ENCODE measurements around the gene CISD1. TPM values are rescaled to one million over a fixed set of nuclear protein-coding genes. Genes with fewer than 3 reads are reported as not detected.

CISD1 gene
- total RNA-seq, 1 experiment from 2014 or later: 46.6 TPM

DNA sequence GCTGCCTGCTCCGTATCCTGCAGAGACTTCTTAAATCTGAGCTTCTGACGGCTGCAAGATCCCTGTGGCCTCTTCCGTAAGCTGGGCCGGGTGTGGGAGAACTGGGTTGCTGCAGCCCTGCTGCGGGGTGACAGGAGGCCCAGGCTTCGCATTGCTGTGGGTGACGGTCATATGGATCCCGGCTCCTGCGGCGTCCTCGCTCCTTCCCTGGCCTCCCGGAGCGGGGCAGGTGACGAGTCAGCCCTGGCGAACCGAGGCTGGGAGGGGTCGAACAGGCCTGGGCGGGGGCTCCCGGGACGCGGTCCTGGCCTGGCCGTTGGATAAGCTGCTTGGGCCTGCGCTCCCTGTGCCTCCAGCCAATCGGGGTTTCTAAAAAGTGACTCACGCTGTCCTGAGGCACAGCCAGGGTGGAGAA is 58.0 kb downstream of the CISD1 start:
- H3K4me3 Mint-ChIP-seq: peak overlapping the region; percentile 38
- CTCF ChIA-PET: interaction anchor here (0.6 to 1.1 kb wide), 3 partner anchors 57 to 88 kb away, joined by 3 read pairs; partner anchors contain the start of gene TFAM

More for the DNA sequence above, 58.0 kb downstream of the CISD1 start:
- Mint-ChIP-seq H3K36me3 (no peaks in the 10 kb centered on the region), H3K4me1 (0 out of 2 replicates have a peak, but pooled peaks cover 2% of the 10 kb centered on the region), H3K9me3 (peaks cover 7% of the 10 kb centered on the region), H3K27me3 (ENCODE audit: low read depth) (peaks cover 5% of the 10 kb centered on the region), H3K27ac (no peak overlapping the region)
- POLR2A ChIA-PET: no interaction called here
- DNase-seq (ENCODE audit: low spot score) (peak; percentile 24), ATAC-seq (peak; percentile 78)
- TF ChIP-seq, protein P1, sequence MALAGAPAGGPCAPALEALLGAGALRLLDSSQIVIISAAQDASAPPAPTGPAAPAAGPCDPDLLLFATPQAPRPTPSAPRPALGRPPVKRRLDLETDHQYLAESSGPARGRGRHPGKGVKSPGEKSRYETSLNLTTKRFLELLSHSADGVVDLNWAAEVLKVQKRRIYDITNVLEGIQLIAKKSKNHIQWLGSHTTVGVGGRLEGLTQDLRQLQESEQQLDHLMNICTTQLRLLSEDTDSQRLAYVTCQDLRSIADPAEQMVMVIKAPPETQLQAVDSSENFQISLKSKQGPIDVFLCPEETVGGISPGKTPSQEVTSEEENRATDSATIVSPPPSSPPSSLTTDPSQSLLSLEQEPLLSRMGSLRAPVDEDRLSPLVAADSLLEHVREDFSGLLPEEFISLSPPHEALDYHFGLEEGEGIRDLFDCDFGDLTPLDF (CRISPR knock-in tag; IDR thresholded peaks at IDR 0.05): no peak
- TF ChIP-seq, protein P2, sequence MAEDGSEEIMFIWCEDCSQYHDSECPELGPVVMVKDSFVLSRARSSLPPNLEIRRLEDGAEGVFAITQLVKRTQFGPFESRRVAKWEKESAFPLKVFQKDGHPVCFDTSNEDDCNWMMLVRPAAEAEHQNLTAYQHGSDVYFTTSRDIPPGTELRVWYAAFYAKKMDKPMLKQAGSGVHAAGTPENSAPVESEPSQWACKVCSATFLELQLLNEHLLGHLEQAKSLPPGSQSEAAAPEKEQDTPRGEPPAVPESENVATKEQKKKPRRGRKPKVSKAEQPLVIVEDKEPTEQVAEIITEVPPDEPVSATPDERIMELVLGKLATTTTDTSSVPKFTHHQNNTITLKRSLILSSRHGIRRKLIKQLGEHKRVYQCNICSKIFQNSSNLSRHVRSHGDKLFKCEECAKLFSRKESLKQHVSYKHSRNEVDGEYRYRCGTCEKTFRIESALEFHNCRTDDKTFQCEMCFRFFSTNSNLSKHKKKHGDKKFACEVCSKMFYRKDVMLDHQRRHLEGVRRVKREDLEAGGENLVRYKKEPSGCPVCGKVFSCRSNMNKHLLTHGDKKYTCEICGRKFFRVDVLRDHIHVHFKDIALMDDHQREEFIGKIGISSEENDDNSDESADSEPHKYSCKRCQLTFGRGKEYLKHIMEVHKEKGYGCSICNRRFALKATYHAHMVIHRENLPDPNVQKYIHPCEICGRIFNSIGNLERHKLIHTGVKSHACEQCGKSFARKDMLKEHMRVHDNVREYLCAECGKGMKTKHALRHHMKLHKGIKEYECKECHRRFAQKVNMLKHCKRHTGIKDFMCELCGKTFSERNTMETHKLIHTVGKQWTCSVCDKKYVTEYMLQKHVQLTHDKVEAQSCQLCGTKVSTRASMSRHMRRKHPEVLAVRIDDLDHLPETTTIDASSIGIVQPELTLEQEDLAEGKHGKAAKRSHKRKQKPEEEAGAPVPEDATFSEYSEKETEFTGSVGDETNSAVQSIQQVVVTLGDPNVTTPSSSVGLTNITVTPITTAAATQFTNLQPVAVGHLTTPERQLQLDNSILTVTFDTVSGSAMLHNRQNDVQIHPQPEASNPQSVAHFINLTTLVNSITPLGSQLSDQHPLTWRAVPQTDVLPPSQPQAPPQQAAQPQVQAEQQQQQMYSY (CRISPR knock-in tag; IDR thresholded peaks at IDR 0.05): no peak
- TF ChIP-seq EMX1 (CRISPR knock-in tag; IDR thresholded peaks at IDR 0.05) (no peak), ZBTB21 (CRISPR knock-in tag; IDR thresholded peaks at IDR 0.05; ENCODE audit: borderline replicate concordance) (no peak), OVOL2 (CRISPR knock-in tag; IDR thresholded peaks at IDR 0.05; ENCODE audit: borderline replicate concordance) (no peak), ERG (CRISPR knock-in tag; IDR thresholded peaks at IDR 0.05) (no peak), SMAD3 (CRISPR knock-in tag; IDR thresholded peaks at IDR 0.05; ENCODE audit: borderline replicate concordance) (no peak), TEAD4 (CRISPR knock-in tag; IDR thresholded peaks at IDR 0.05) (no peak)
- TF ChIP-seq, protein P3, sequence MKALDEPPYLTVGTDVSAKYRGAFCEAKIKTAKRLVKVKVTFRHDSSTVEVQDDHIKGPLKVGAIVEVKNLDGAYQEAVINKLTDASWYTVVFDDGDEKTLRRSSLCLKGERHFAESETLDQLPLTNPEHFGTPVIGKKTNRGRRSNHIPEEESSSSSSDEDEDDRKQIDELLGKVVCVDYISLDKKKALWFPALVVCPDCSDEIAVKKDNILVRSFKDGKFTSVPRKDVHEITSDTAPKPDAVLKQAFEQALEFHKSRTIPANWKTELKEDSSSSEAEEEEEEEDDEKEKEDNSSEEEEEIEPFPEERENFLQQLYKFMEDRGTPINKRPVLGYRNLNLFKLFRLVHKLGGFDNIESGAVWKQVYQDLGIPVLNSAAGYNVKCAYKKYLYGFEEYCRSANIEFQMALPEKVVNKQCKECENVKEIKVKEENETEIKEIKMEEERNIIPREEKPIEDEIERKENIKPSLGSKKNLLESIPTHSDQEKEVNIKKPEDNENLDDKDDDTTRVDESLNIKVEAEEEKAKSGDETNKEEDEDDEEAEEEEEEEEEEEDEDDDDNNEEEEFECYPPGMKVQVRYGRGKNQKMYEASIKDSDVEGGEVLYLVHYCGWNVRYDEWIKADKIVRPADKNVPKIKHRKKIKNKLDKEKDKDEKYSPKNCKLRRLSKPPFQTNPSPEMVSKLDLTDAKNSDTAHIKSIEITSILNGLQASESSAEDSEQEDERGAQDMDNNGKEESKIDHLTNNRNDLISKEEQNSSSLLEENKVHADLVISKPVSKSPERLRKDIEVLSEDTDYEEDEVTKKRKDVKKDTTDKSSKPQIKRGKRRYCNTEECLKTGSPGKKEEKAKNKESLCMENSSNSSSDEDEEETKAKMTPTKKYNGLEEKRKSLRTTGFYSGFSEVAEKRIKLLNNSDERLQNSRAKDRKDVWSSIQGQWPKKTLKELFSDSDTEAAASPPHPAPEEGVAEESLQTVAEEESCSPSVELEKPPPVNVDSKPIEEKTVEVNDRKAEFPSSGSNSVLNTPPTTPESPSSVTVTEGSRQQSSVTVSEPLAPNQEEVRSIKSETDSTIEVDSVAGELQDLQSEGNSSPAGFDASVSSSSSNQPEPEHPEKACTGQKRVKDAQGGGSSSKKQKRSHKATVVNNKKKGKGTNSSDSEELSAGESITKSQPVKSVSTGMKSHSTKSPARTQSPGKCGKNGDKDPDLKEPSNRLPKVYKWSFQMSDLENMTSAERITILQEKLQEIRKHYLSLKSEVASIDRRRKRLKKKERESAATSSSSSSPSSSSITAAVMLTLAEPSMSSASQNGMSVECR (CRISPR knock-in tag; IDR thresholded peaks at IDR 0.05; ENCODE audit: borderline replicate concordance): no peak
- TF ChIP-seq, protein P4, sequence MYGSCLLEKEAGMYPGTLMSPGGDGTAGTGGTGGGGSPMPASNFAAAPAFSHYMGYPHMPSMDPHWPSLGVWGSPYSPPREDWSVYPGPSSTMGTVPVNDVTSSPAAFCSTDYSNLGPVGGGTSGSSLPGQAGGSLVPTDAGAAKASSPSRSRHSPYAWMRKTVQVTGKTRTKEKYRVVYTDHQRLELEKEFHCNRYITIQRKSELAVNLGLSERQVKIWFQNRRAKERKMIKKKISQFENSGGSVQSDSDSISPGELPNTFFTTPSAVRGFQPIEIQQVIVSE (CRISPR knock-in tag; IDR thresholded peaks at IDR 0.05; ENCODE audit: borderline replicate concordance): no peak

Measured in WTC11 (cell line).